Type B pancreatic cell (in vitro differentiated cells): ENCODE measurements around the gene MBNL3. TPM values are rescaled to one million over a fixed set of nuclear protein-coding genes. Genes with fewer than 3 reads are reported as not detected.
"Not testable (repeated sequence)": the region's sequence is repeated elsewhere in the genome, so short reads cannot be mapped to it uniquely, and the experiment has no call there.

Experiments
- DNase-seq: peaks from one replicate; pipeline ENCODE4 v3.0.0; 2021; ENCODE audit warnings: mixed read lengths; ENCODE audit not compliant: unreplicated experiment; ENCODE audit errors: extremely low spot score
- H3K27ac Mint-ChIP-seq: 2 replicates; pipeline ENCODE4 v1.8.0; 2021; ENCODE audit warnings: mild to moderate bottlenecking, mixed read lengths
- H3K27me3 Mint-ChIP-seq: 2 replicates; pipeline ENCODE4 v1.8.0; 2021; ENCODE audit warnings: mixed read lengths
- H3K36me3 Mint-ChIP-seq: 2 replicates; pipeline ENCODE4 v1.8.0; 2021; ENCODE audit warnings: mixed read lengths
- H3K4me1 Mint-ChIP-seq: one replicate; pipeline ENCODE4 v1.8.0; 2021; ENCODE audit warnings: mixed read lengths; ENCODE audit not compliant: unreplicated experiment
- H3K4me3 Mint-ChIP-seq: 2 replicates; pipeline ENCODE4 v1.8.0; 2021; ENCODE audit warnings: mild to moderate bottlenecking, mixed read lengths
- H3K9me3 Mint-ChIP-seq: 2 replicates; pipeline ENCODE4 v1.8.0; 2021; ENCODE audit warnings: mixed read lengths
- total RNA-seq: library from RNA; stranded (reverse); gene quantifications from 2 replicates; pipeline ENCODE4 v1.2.1, GENCODE V29; 2021; ENCODE audit warnings: low replicate concordance
- TF ChIP-seq, protein P1 (sequence below): fragments of 200-600 bp; sonication (generic); conservative IDR thresholded peaks from 2 replicates; pipeline ENCODE4 v1.5.0; 2021; ENCODE audit warnings: antibody characterized with exemption, mild to moderate bottlenecking

The MBNL3 gene
- total RNA-seq, 1 donor from 2014 or later: 27.5 TPM

DNA sequence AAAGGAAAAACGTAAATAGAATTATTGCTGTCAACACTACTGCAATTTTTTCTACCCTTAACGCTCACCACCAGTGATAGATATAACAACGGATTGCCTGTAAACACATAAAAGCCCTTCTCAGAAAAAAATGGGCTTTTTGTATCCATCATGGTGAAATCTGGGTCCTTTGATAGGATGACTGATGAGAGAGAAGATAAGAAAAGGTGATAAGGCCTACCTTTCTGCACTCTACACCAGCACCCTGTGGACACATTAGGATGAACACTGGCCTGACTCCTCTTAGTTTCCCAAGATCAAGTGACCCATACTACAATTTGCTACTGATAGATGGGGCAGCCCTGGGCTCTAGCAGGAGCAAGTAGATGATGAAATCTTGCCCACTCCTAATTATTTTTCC lies 157.3 kb downstream of the MBNL3 start:
- TF ChIP-seq, protein P1, sequence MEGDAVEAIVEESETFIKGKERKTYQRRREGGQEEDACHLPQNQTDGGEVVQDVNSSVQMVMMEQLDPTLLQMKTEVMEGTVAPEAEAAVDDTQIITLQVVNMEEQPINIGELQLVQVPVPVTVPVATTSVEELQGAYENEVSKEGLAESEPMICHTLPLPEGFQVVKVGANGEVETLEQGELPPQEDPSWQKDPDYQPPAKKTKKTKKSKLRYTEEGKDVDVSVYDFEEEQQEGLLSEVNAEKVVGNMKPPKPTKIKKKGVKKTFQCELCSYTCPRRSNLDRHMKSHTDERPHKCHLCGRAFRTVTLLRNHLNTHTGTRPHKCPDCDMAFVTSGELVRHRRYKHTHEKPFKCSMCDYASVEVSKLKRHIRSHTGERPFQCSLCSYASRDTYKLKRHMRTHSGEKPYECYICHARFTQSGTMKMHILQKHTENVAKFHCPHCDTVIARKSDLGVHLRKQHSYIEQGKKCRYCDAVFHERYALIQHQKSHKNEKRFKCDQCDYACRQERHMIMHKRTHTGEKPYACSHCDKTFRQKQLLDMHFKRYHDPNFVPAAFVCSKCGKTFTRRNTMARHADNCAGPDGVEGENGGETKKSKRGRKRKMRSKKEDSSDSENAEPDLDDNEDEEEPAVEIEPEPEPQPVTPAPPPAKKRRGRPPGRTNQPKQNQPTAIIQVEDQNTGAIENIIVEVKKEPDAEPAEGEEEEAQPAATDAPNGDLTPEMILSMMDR: no peak

DNA sequence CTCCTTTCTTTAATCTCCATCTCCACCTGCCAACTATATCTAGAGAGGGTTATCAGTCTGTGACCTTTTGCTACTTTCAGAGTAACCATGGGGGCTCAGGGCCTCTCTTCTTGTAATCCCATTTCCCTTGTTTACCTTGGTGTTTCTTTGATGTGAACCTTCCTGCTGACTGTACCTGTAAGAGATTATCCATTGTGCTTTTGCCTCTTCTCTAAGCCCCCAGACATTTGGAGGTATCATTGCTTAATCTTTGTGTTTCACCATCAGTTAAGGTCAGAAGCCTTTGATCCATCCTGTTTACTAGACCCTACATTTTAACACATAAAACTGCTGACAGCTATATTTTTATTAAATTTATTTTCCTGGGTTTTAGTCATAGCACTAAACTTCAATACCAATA lies 157.8 kb downstream of the MBNL3 start:
- Mint-ChIP-seq H3K4me3 (no peak overlapping the region), H3K4me1 (no peaks in the 10 kb centered on the region), H3K36me3 (peaks cover 7% of the 10 kb centered on the region), H3K9me3 (peaks cover 8% of the 10 kb centered on the region), H3K27ac (no peak overlapping the region), H3K27me3 (no peaks in the 10 kb centered on the region)
- TF ChIP-seq, protein P1: no peak
- DNase-seq: no peak

More for the DNA sequence above, 157.3 kb downstream of the MBNL3 start:
- peaks cover 6% of the 10 kb centered on the region for H3K36me3 Mint-ChIP-seq
- peaks cover 7% of the 10 kb centered on the region for H3K9me3 Mint-ChIP-seq
- H3K4me1 Mint-ChIP-seq: no peaks in the 10 kb centered on the region
- no peak overlapping the region for H3K4me3 Mint-ChIP-seq
- no peaks in the 10 kb centered on the region for H3K27me3 Mint-ChIP-seq
- H3K27ac Mint-ChIP-seq: no peak overlapping the region
- no peak for DNase-seq

DNA sequence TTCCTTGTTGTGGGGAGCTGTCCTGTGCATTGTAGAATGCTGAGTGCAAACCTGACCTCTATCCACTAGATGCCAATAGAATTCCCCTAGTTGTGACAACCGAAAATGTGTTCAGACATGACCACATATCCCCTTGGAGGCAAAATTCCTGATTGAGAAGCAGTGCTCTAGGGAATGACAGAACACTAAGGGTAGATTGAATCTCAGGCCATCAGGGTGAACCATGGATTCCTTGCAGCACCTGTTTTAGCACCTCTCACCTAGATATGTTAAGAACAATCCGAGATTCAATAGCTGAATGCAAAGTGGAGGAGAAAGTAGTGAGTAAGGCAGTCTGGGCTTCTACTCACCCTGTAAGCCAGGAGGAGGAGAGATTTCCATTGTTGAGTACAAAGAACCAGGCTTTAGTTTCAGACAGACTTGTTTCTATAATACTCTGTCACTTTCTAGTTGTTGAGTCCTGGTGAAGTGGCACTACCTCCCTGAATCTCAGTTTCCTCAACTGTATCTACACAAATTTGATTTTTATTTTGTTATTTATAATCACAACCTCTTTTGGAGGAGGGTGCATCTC lies 158.6 kb downstream of the MBNL3 start:
- Mint-ChIP-seq H3K4me3 (no peak overlapping the region), H3K36me3 (peaks cover 7% of the 10 kb centered on the region), H3K27me3 (no peaks in the 10 kb centered on the region), H3K9me3 (peaks cover 8% of the 10 kb centered on the region), H3K4me1 (no peaks in the 10 kb centered on the region), H3K27ac (no peak overlapping the region)
- TF ChIP-seq, protein P1: no peak
- DNase-seq: no peak

DNA sequence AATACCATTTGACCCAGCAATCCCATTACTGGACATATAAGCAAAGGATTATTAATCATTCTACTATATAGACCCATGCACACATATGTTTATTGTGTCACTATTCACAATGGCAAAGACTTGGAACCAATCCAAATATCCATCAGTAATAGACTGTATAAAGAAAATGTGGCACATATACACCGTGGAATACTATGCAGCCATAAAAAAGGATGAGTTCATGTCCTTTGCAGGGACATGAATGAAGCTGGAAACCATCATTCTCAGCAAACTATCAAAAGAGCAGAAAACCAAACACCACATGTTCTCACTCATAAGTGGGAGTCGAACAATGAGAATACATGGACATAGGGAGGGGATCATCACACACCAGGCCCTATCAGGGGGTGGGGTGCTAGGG lies 161.9 kb downstream of the MBNL3 start:
- H3K4me3 Mint-ChIP-seq, H3K27me3 Mint-ChIP-seq, H3K4me1 Mint-ChIP-seq, H3K9me3 Mint-ChIP-seq, DNase-seq, H3K27ac Mint-ChIP-seq: not testable (repeated sequence)
- peaks cover 14% of the 10 kb centered on the region for H3K36me3 Mint-ChIP-seq
